ENCODE measurements around the gene PTPRN2. TPM values are rescaled to one million over a fixed set of nuclear protein-coding genes. Genes with fewer than 3 reads are reported as not detected.

PTPRN2 gene
- total and polyA plus RNA-seq, 2 donors = 1.7 to 1.9 TPM

GRCh38 chr7:157497744-157498651 is 1089.6 kb downstream of the PTPRN2 start:
- DNase-seq (ENCODE audit: low read depth in 6 of 9, low spot score in 9 of 9) = no peak
- Histone ChIP-seq H3K36me3 (ENCODE audit: control insufficient read depth in 2 of 2, insufficient read depth in 2 of 2, low read length in 1 of 2) (no peaks in the 10 kb centered on the region), H3K4me1 (ENCODE audit: control insufficient read depth in 2 of 2, insufficient read depth in 2 of 2, low read length in 2 of 2) (peaks cover 4 to 8% of the 10 kb centered on the region in 2 donors), H3K27ac (ENCODE audit: low read depth in 1 of 2, low read length in 1 of 2) (no peak overlapping the region), H3K27me3 (ENCODE audit: control insufficient read depth in 2 of 2, insufficient read depth in 1 of 2, low read length in 1 of 2) (peaks cover 0 to 11% of the 10 kb centered on the region in 2 donors), H3K4me3 (ENCODE audit: low read length in 2 of 2) (no peak overlapping the region), H3K9me3 (ENCODE audit: control insufficient read depth in 2 of 2, insufficient read depth in 1 of 2, low read length in 1 of 2) (peaks cover 0 to 3% of the 10 kb centered on the region in 2 donors)
- 94% methylated on average over 33 of the region's 33 CpGs for WGBS

DNA sequence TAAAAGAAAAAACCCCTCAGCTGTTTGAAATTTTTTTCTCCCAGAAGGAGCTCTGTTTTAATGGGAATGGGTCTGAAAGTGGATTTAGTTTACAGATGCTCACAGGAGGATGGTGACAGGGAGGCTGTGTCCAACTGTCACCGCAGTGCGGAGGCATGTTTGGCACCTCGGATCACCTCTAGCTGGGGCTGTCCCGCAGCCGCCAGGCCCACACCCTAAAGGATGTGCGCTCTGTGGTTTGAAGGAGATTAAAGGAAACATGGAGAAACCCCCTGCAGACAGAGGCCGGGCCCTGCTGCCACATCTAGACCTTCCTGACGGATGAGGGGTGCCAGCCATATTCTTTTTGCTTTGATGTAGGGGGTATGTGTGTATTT is 1090.3 kb downstream of the PTPRN2 start:
- H3K4me3 ChIP-seq (ENCODE audit: low read length in 2 of 2) = no peak overlapping the region
- peaks cover 0 to 11% of the 10 kb centered on the region in 2 donors for H3K27me3 ChIP-seq (ENCODE audit: control insufficient read depth in 2 of 2, insufficient read depth in 1 of 2, low read length in 1 of 2)
- 92% methylated on average over 8 of the region's 8 CpGs for WGBS
- H3K4me1 ChIP-seq (ENCODE audit: control insufficient read depth in 2 of 2, insufficient read depth in 2 of 2, low read length in 2 of 2) = peaks cover 0 to 2% of the 10 kb centered on the region in 2 donors
- no peaks in the 10 kb centered on the region for H3K36me3 ChIP-seq (ENCODE audit: control insufficient read depth in 2 of 2, insufficient read depth in 2 of 2, low read length in 1 of 2)
- H3K27ac ChIP-seq (ENCODE audit: low read depth in 1 of 2, low read length in 1 of 2) = no peak overlapping the region
- no peak for DNase-seq (ENCODE audit: low read depth in 6 of 9, low spot score in 9 of 9)
- H3K9me3 ChIP-seq (ENCODE audit: control insufficient read depth in 2 of 2, insufficient read depth in 1 of 2, low read length in 1 of 2) = no peaks in the 10 kb centered on the region

DNA sequence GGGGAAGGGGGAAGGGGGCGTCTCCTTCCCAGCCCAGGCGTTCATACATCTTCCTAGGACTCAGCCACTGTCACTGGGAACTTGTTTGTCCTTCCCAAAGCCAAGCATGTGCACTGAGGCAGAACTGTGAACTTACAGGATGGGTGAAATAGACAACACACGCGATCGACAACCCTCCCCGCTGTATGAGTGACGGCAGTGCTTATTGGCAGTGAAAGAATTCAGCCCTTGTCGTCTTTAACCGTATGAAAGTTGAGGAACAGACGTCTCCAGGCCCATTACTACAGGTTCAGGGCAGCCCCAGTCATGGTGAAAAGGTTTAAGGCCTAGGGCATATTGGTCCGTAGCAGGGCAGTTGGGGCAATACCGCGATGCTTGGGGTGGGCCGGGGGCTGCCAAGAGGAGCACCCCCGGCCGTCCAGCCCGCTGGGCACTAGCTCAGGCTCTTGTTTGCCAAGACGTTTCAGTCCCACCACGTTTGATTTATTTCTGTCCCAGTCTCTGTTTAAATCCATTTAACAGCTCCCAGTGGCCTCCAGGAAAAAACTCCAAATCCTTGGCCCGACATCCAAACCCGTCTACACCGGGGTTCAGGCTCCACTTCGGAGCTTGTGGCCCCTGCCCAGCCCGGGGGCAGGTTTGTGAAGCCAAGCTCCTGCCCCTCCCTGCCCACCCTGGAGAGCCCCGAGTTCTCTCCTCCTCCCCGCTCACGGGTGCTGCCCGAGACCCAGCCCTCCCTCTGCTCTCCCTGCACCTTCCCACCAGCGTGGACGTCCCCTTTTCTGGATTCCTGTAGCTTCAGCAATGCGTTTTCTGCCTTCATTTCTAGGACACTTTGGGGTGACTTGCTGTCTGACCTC is 1091.0 kb downstream of the PTPRN2 start:
- H3K4me3 ChIP-seq (ENCODE audit: low read length in 2 of 2) = no peak overlapping the region
- peaks cover 0 to 11% of the 10 kb centered on the region in 2 donors for H3K27me3 ChIP-seq (ENCODE audit: control insufficient read depth in 2 of 2, insufficient read depth in 1 of 2, low read length in 1 of 2)
- H3K36me3 ChIP-seq (ENCODE audit: control insufficient read depth in 2 of 2, insufficient read depth in 2 of 2, low read length in 1 of 2) = no peaks in the 10 kb centered on the region
- DNase-seq (ENCODE audit: low read depth in 6 of 9, low spot score in 9 of 9) = no peak
- H3K9me3 ChIP-seq (ENCODE audit: control insufficient read depth in 2 of 2, insufficient read depth in 1 of 2, low read length in 1 of 2) = no peaks in the 10 kb centered on the region
- H3K4me1 ChIP-seq (ENCODE audit: control insufficient read depth in 2 of 2, insufficient read depth in 2 of 2, low read length in 2 of 2) = no peaks in the 10 kb centered on the region
- WGBS = 89% methylated on average over 31 of the region's 31 CpGs
- H3K27ac ChIP-seq (ENCODE audit: low read depth in 1 of 2, low read length in 1 of 2) = no peak overlapping the region

DNA sequence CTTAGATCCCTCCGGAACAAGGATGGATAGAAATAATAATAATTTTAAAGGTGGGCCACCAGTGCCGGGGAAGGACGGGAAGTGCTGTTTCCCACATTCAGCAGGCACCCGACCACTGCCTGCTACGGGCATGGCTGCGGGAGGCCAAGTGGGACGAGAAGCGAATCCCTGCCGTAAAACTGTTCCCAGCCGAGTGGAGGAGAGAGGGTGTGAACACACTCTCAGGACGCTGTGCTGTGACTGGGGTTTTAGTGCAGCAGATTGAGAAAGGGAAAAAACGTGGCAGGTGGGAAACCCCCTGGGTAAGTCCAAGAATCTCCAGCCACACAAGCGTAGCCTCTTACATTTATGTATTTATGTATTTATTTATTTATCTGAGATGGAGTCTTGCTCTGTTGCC is 1092.0 kb downstream of the PTPRN2 start:
- 86% methylated on average over 13 of the region's 13 CpGs for WGBS
- Histone ChIP-seq H3K9me3 (ENCODE audit: control insufficient read depth in 2 of 2, insufficient read depth in 1 of 2, low read length in 1 of 2) (no peaks in the 10 kb centered on the region), H3K27me3 (ENCODE audit: control insufficient read depth in 2 of 2, insufficient read depth in 1 of 2, low read length in 1 of 2) (peaks cover 0 to 11% of the 10 kb centered on the region in 2 donors), H3K36me3 (ENCODE audit: control insufficient read depth in 2 of 2, insufficient read depth in 2 of 2, low read length in 1 of 2) (no peaks in the 10 kb centered on the region), H3K27ac (ENCODE audit: low read depth in 1 of 2, low read length in 1 of 2) (no peak overlapping the region), H3K4me3 (ENCODE audit: low read length in 2 of 2) (no peak overlapping the region), H3K4me1 (ENCODE audit: control insufficient read depth in 2 of 2, insufficient read depth in 2 of 2, low read length in 2 of 2) (no peaks in the 10 kb centered on the region)
- no peak for DNase-seq (ENCODE audit: low read depth in 6 of 9, low spot score in 9 of 9)

GRCh38 chr7:157495177-157495553 is 1092.5 kb downstream of the PTPRN2 start:
- Histone ChIP-seq H3K27ac (ENCODE audit: low read depth in 1 of 2, low read length in 1 of 2) (no peak overlapping the region), H3K27me3 (ENCODE audit: control insufficient read depth in 2 of 2, insufficient read depth in 1 of 2, low read length in 1 of 2) (peaks cover 0 to 11% of the 10 kb centered on the region in 2 donors), H3K9me3 (ENCODE audit: control insufficient read depth in 2 of 2, insufficient read depth in 1 of 2, low read length in 1 of 2) (no peaks in the 10 kb centered on the region), H3K4me3 (ENCODE audit: low read length in 2 of 2) (no peak overlapping the region), H3K4me1 (ENCODE audit: control insufficient read depth in 2 of 2, insufficient read depth in 2 of 2, low read length in 2 of 2) (no peaks in the 10 kb centered on the region), H3K36me3 (ENCODE audit: control insufficient read depth in 2 of 2, insufficient read depth in 2 of 2, low read length in 1 of 2) (no peaks in the 10 kb centered on the region)
- no peak for DNase-seq (ENCODE audit: low read depth in 6 of 9, low spot score in 9 of 9)
- WGBS = 71% methylated on average over 2 of the region's 2 CpGs

DNA sequence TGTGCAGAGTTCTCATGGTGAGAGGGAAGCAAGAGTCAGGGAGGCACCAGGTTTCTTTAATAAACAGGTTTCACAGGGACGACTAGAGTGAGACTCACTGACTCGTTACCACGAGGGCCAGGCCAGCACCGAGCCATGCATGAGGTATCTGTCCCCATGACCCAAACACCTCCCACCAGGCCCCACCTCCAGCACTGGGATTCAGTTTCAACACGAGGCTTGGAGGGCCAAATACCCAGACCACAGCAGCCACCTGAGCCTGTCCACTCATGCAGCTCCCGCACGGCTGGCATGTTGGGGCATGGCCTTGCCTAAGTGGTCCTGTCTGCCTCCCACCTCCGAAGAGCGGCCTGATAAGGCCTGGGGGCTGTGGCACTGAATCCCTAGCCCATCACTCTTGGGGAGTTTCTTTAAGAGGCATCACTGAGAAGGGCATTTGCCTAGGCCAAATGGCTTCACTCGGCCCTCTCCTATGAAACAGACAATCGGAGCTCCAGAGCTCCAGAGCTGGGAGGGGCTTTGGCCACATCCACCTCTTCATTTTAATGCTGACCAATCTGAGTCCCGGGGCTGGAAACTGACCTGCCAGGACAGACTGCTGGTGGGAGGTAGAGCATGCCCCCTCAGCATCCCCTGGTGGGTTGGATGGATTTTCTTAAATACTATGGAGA is 1093.0 kb downstream of the PTPRN2 start:
- DNase-seq (ENCODE audit: low read depth in 6 of 9, low spot score in 9 of 9) = no peak
- WGBS = 87% methylated on average over 12 of the region's 12 CpGs
- Histone ChIP-seq H3K27ac (ENCODE audit: low read depth in 1 of 2, low read length in 1 of 2) (no peak overlapping the region), H3K36me3 (ENCODE audit: control insufficient read depth in 2 of 2, insufficient read depth in 2 of 2, low read length in 1 of 2) (no peaks in the 10 kb centered on the region), H3K4me3 (ENCODE audit: low read length in 2 of 2) (no peak overlapping the region), H3K27me3 (ENCODE audit: control insufficient read depth in 2 of 2, insufficient read depth in 1 of 2, low read length in 1 of 2) (peaks cover 0 to 11% of the 10 kb centered on the region in 2 donors), H3K9me3 (ENCODE audit: control insufficient read depth in 2 of 2, insufficient read depth in 1 of 2, low read length in 1 of 2) (no peaks in the 10 kb centered on the region), H3K4me1 (ENCODE audit: control insufficient read depth in 2 of 2, insufficient read depth in 2 of 2, low read length in 2 of 2) (no peaks in the 10 kb centered on the region)

DNA sequence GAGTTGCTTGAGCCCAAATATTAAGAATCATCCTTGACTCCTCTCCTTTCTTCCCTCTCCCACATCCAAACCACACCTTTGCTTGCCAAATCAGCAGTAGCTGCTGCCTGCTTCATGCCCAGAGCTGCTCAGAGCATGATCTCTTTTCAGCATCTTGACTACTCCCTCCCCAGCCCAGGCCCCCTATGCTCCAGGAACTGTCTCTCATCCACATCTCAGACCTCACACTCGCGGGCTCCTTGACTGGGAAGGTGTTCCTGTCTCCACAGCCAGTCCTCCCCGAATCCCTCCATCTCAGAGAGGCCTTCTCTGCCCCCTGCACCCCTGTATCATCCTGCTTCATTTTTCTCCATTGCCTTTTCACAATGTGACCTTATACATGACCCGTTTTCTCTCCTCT is 1093.8 kb downstream of the PTPRN2 start:
- Histone ChIP-seq H3K27me3 (ENCODE audit: control insufficient read depth in 2 of 2, insufficient read depth in 1 of 2, low read length in 1 of 2) (peaks cover 0 to 11% of the 10 kb centered on the region in 2 donors), H3K4me1 (ENCODE audit: control insufficient read depth in 2 of 2, insufficient read depth in 2 of 2, low read length in 2 of 2) (no peaks in the 10 kb centered on the region), H3K27ac (ENCODE audit: low read depth in 1 of 2, low read length in 1 of 2) (no peak overlapping the region), H3K9me3 (ENCODE audit: control insufficient read depth in 2 of 2, insufficient read depth in 1 of 2, low read length in 1 of 2) (no peaks in the 10 kb centered on the region), H3K36me3 (ENCODE audit: control insufficient read depth in 2 of 2, insufficient read depth in 2 of 2, low read length in 1 of 2) (no peaks in the 10 kb centered on the region), H3K4me3 (ENCODE audit: low read length in 2 of 2) (no peak overlapping the region)
- 91% methylated on average over 4 of the region's 4 CpGs for WGBS
- no peak for DNase-seq (ENCODE audit: low read depth in 6 of 9, low spot score in 9 of 9)

DNA sequence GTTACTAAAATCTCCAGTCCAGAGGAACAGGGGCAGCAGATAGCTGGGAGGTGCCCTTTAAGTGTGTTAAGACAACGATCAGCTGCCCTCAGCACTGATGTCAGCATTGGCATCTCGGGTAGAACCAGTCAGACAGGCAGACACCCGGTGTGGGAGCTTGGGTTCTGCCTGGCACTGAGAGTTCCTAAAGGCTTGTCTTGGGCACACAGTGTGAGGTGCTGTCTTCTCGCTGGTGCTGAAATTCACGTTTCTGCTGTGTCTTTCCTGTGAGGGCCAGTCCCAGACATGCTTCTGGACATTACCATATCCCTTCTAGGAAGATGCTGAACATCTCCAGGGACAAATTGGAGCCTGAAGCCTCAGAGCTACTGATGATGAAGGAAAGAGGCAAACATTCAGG is 1094.6 kb downstream of the PTPRN2 start:
- H3K4me3 ChIP-seq (ENCODE audit: low read length in 2 of 2) = no peak overlapping the region
- H3K4me1 ChIP-seq (ENCODE audit: control insufficient read depth in 2 of 2, insufficient read depth in 2 of 2, low read length in 2 of 2) = no peaks in the 10 kb centered on the region
- H3K27ac ChIP-seq (ENCODE audit: low read depth in 1 of 2, low read length in 1 of 2) = no peak overlapping the region
- no peak for DNase-seq (ENCODE audit: low read depth in 6 of 9, low spot score in 9 of 9)
- H3K27me3 ChIP-seq (ENCODE audit: control insufficient read depth in 2 of 2, insufficient read depth in 1 of 2, low read length in 1 of 2) = peaks cover 0 to 11% of the 10 kb centered on the region in 2 donors
- H3K36me3 ChIP-seq (ENCODE audit: control insufficient read depth in 2 of 2, insufficient read depth in 2 of 2, low read length in 1 of 2) = no peaks in the 10 kb centered on the region
- WGBS = 69% methylated on average over 5 of the region's 5 CpGs
- no peaks in the 10 kb centered on the region for H3K9me3 ChIP-seq (ENCODE audit: control insufficient read depth in 2 of 2, insufficient read depth in 1 of 2, low read length in 1 of 2)

Measured in thymus (tissue), 11 donors.